Sciatic nerve (tissue), 2 donors: Measurements from ENCODE around the gene DLX4. TPM values are rescaled to one million over a fixed set of nuclear protein-coding genes. Genes with fewer than 3 reads are reported as not detected.

ENCODE experiments used
- ATAC-seq: fragments of 200-7000 bp; cut with Tn5 transposase; one replicate; pipeline ENCODE4 v1.9.1; 2020; ENCODE audit warnings: mild to moderate bottlenecking, moderate library complexity
- DNase-seq: peaks from one replicate; pipeline ENCODE4 v3.0.0-alpha.2; 2020; ENCODE audit warnings: low spot score
- intact Hi-C: fragments of 100-400 bp; cut with DNase I; formaldehyde crosslinking; loops from one replicate; pipeline ENCODE4 v1.14.2; 2022
- total RNA-seq: library from RNA; stranded (reverse); fragmentation: NEBNext Ultra II Directional; extraction: Animal tissue kit (Norgen Biotek cat#: 25700); gene quantifications from one replicate; pipeline ENCODE4 v1.2.1, GENCODE V29; 2021
- donor health status: DM: no; HTN: no; CAD: no.
- donor health status: DM: no; HTN: no; CAD: no.

Gene DLX4
- total RNA-seq, 1 donor from 2014 or later = not detected

- intact Hi-C loops = no loop called here
- DNase-seq (no peak), ATAC-seq (no peak)
Observed at GRCh38 chr17:49944273-49944870, 24.6 kb upstream of the DLX4 start.

- ATAC-seq (no peak), DNase-seq (no peak)
- intact Hi-C loops = no loop called here
Observed at GRCh38 chr17:49946208-49946607, 22.8 kb upstream of the DLX4 start.

GRCh38 chr17:49946964-49947584, 21.9 kb upstream of the DLX4 start:
- no peak for DNase-seq
- ATAC-seq = no peak
- intact Hi-C loops = no loop called here

GRCh38 chr17:49949634-49950033, 19.4 kb upstream of the DLX4 start:
- intact Hi-C loops = no loop called here
- no peak for ATAC-seq

GRCh38 chr17:49951362-49952082, 17.5 kb upstream of the DLX4 start:
- DNase-seq = no peak
- no peak for ATAC-seq
- intact Hi-C loops = no loop called here

More at GRCh38 chr17:49949634-49950033, 19.4 kb upstream of the DLX4 start:
- no peak for DNase-seq

GRCh38 chr17:49952209-49952911, 16.6 kb upstream of the DLX4 start:
- intact Hi-C loops = no loop called here
- ATAC-seq (peak; percentile 55), DNase-seq (peak; percentile 83)

- intact Hi-C loops = no loop called here
- no peak for DNase-seq
- no peak for ATAC-seq
Observed at GRCh38 chr17:49952912-49953497, 16.0 kb upstream of the DLX4 start.

GRCh38 chr17:49955157-49955556, 13.8 kb upstream of the DLX4 start:
- intact Hi-C loops = no loop called here
- no peak for DNase-seq
- no peak for ATAC-seq

GRCh38 chr17:49956780-49957179, 12.2 kb upstream of the DLX4 start:
- intact Hi-C loops = loop anchor here (1.0 kb wide), 1 partner anchor 33 kb away; no protein-coding TSS in a partner anchor
- no peak for ATAC-seq
- no peak for DNase-seq

GRCh38 chr17:49957350-49957749, 11.6 kb upstream of the DLX4 start:
- no peak for DNase-seq
- no peak for ATAC-seq
- intact Hi-C loops = no loop called here

- DNase-seq (no peak), ATAC-seq (no peak)
- intact Hi-C loops = no loop called here
Observed at GRCh38 chr17:49958723-49959122, 10.3 kb upstream of the DLX4 start.

GRCh38 chr17:49959183-49959935, 9.6 kb upstream of the DLX4 start:
- intact Hi-C loops = no loop called here
- ATAC-seq (no peak), DNase-seq (no peak)

GRCh38 chr17:49962599-49963308, 6.2 kb upstream of the DLX4 start:
- no peak for ATAC-seq
- intact Hi-C loops = no loop called here
- DNase-seq = no peak

- DNase-seq (no peak), ATAC-seq (no peak)
- intact Hi-C loops = no loop called here
Observed at GRCh38 chr17:49963309-49963625, 5.7 kb upstream of the DLX4 start.

GRCh38 chr17:49963626-49964302, 5.2 kb upstream of the DLX4 start:
- intact Hi-C loops = no loop called here
- DNase-seq (no peak), ATAC-seq (no peak)

GRCh38 chr17:49964303-49964768, 4.7 kb upstream of the DLX4 start:
- ATAC-seq (no peak), DNase-seq (no peak)
- intact Hi-C loops = no loop called here

GRCh38 chr17:49964769-49965523, 4.0 kb upstream of the DLX4 start:
- no peak for ATAC-seq
- DNase-seq = no peak

More at GRCh38 chr17:49964769-49965523, 4.0 kb upstream of the DLX4 start:
- intact Hi-C loops = no loop called here
